Right lobe of liver (tissue), 4 donors: Measurements from ENCODE around the gene DSCAM.

Experiments
- CTCF ChIP-seq, 4 donors: fragments of 200-600 bp in 3 of 4; fragments of 450-650 bp in 1 of 4; IDR thresholded peaks; one replicate each; pipeline versions ENCODE4 v1.5.1 to v1.8.0; 2016 to 2022; ENCODE audit warnings: antibody characterized with exemption in 4 of 4, mild to moderate bottlenecking in 2 of 4
- POLR2A ChIP-seq: fragments of 450-650 bp; IDR thresholded peaks from one replicate; pipeline ENCODE4 v1.6.1; 2017; ENCODE audit warnings: antibody characterized with exemption, mild to moderate bottlenecking
- donor health status: DM: no; HTN: no; CAD: no.
- donor health status: DM: no; HTN: no; CAD: no.
- donor health status: DM: no; HTN: yes; CAD: no.

- TF ChIP-seq CTCF (IDR thresholded peaks at IDR 0.05): no peak
- TF ChIP-seq POLR2A: no peak
Observed at GRCh38 chr21:40257342-40257741, 589.6 kb downstream of the DSCAM start.
